ENCODE data around the gene AIFM3. TPM values are rescaled to one million over a fixed set of nuclear protein-coding genes. Genes with fewer than 3 reads are reported as not detected.
"Not testable (repeated sequence)": the region's sequence is repeated elsewhere in the genome, so short reads cannot be mapped to it uniquely, and the experiment has no call there.

The AIFM3 gene
- total and polyA plus RNA-seq, 7 donors = 0.66 to 105 (median 1.9) TPM

- peaks cover 0 to 44% (median 21%) of the 10 kb centered on the region in 4 donors for H3K4me1 ChIP-seq
- intact Hi-C loops (cut with DNase I) = no loop called here
- WGBS, 2 donors = 92% methylated on average over 2 of the region's 2 CpGs
- no peaks in the 10 kb centered on the region for H3K9me3 ChIP-seq
- TF ChIP-seq CTCF (IDR thresholded peaks at IDR 0.05) (no peak), EP300 (IDR thresholded peaks at IDR 0.05) (no peak), POLR2A (IDR thresholded peaks at IDR 0.05) (no peak), POLR2AphosphoS5 (IDR thresholded peaks at IDR 0.05) (no peak)
- DNase-seq = no peak
- no peak overlapping the region for H3K4me3 ChIP-seq
- no peak overlapping the region for H3K27ac ChIP-seq
- no peaks in the 10 kb centered on the region for H3K27me3 ChIP-seq
- no peaks in the 10 kb centered on the region for H3K36me3 ChIP-seq
These were observed 40.8 kb upstream of the AIFM3 start for GRCh38 chr22:20926243-20926642.

GRCh38 chr22:20927940-20928572 lies 39.0 kb upstream of the AIFM3 start:
- peaks cover 0 to 33% (median 18%) of the 10 kb centered on the region in 4 donors for H3K4me1 ChIP-seq
- WGBS, 2 donors = 82 to 91% methylated on average over 4 of the region's 4 CpGs
- intact Hi-C loops (cut with DNase I) = no loop called here

GRCh38 chr22:20928573-20928967 lies 38.5 kb upstream of the AIFM3 start:
- intact Hi-C loops (cut with DNase I) = no loop called here
- 88 to 93% methylated on average over 4 of the region's 4 CpGs for WGBS, 2 donors
- no peak overlapping the region for H3K27ac ChIP-seq

More at GRCh38 chr22:20927940-20928572, 39.0 kb upstream of the AIFM3 start:
- no peak overlapping the region for H3K4me3 ChIP-seq
- no peak for DNase-seq
- H3K9me3 ChIP-seq = no peaks in the 10 kb centered on the region
- H3K27me3 ChIP-seq = no peaks in the 10 kb centered on the region
- no peaks in the 10 kb centered on the region for H3K36me3 ChIP-seq
- no peak for TF ChIP-seq POLR2A (IDR thresholded peaks at IDR 0.05)
- TF ChIP-seq CTCF (IDR thresholded peaks at IDR 0.05) = no peak
- TF ChIP-seq POLR2AphosphoS5 (IDR thresholded peaks at IDR 0.05) = no peak
- TF ChIP-seq EP300 (IDR thresholded peaks at IDR 0.05) = no peak
- H3K27ac ChIP-seq = no peak overlapping the region

GRCh38 chr22:20930004-20930403 lies 37.1 kb upstream of the AIFM3 start:
- H3K27me3 ChIP-seq = no peaks in the 10 kb centered on the region
- no peaks in the 10 kb centered on the region for H3K9me3 ChIP-seq
- H3K4me3 ChIP-seq = no peak overlapping the region
- intact Hi-C loops (cut with DNase I) = no loop called here
- TF ChIP-seq EP300 (IDR thresholded peaks at IDR 0.05) (no peak), CTCF (IDR thresholded peaks at IDR 0.05) (no peak), POLR2AphosphoS5 (IDR thresholded peaks at IDR 0.05) (no peak), POLR2A (IDR thresholded peaks at IDR 0.05) (no peak)
- no peak overlapping the region for H3K27ac ChIP-seq
- H3K36me3 ChIP-seq = peaks cover 0 to 14% (median 5%) of the 10 kb centered on the region in 4 donors
- 77 to 91% methylated on average over 1 of the region's 1 CpG for whole genome bisulfite sequencing, 2 donors
- DNase-seq = no peak
- peaks cover 0 to 27% (median 19%) of the 10 kb centered on the region in 4 donors for H3K4me1 ChIP-seq

More at GRCh38 chr22:20928573-20928967, 38.5 kb upstream of the AIFM3 start:
- Histone ChIP-seq H3K9me3 (no peaks in the 10 kb centered on the region), H3K4me3 (no peak overlapping the region), H3K36me3 (no peaks in the 10 kb centered on the region), H3K27me3 (no peaks in the 10 kb centered on the region), H3K4me1 (peaks cover 0 to 33% (median 18%) of the 10 kb centered on the region in 4 donors)
- TF ChIP-seq CTCF (IDR thresholded peaks at IDR 0.05) (no peak), POLR2A (IDR thresholded peaks at IDR 0.05) (no peak), POLR2AphosphoS5 (IDR thresholded peaks at IDR 0.05) (no peak)
- no peak for DNase-seq

- H3K27me3 ChIP-seq; DNase-seq; H3K27ac ChIP-seq; H3K9me3 ChIP-seq; intact Hi-C loops (cut with DNase I); H3K4me3 ChIP-seq: not testable (repeated sequence)
- WGBS, 2 donors = 93 to 98% methylated on average over 12 of the region's 12 CpGs
- H3K4me1 ChIP-seq = peaks cover 0 to 30% (median 19%) of the 10 kb centered on the region in 4 donors
- H3K36me3 ChIP-seq = peaks cover 0 to 18% (median 5%) of the 10 kb centered on the region in 4 donors
These were observed 36.6 kb upstream of the AIFM3 start for GRCh38 chr22:20930435-20930834.
